ENCODE measurements around the gene HOXB8. TPM values are rescaled to one million over a fixed set of nuclear protein-coding genes. Genes with fewer than 3 reads are reported as not detected.

HOXB8 gene
- total RNA-seq, 1 donor from 2014 or later: not detected

GRCh38 chr17:48609033-48609432 is 6.1 kb downstream of the HOXB8 start:
- H3K27ac ChIP-seq (replicated peaks): no peak overlapping the region
- intact Hi-C loops (cut with micrococcal nuclease): no loop called here
- H3K36me3 ChIP-seq: no peaks in the 10 kb centered on the region
- no peaks in the 10 kb centered on the region for H3K9me3 ChIP-seq (replicated peaks)
- peaks cover 42% of the 10 kb centered on the region for H3K4me1 ChIP-seq
- TF ChIP-seq CTCF (IDR thresholded peaks at IDR 0.05; ENCODE audit: borderline replicate concordance): no peak
- no peak for DNase-seq
- H3K27me3 ChIP-seq (ENCODE audit: low read depth): peaks cover 100% of the 10 kb centered on the region
- H3K4me3 ChIP-seq: no peak overlapping the region

GRCh38 chr17:48608494-48608834 is 6.6 kb downstream of the HOXB8 start:
- intact Hi-C loops (cut with micrococcal nuclease): no loop called here

GRCh38 chr17:48606892-48607614 is 8.0 kb downstream of the HOXB8 start:
- intact Hi-C loops (cut with micrococcal nuclease): no loop called here
- no peaks in the 10 kb centered on the region for H3K36me3 ChIP-seq
- TF ChIP-seq CTCF (IDR thresholded peaks at IDR 0.05; ENCODE audit: borderline replicate concordance): no peak
- no peak for DNase-seq
- no peak overlapping the region for H3K4me3 ChIP-seq
- peaks cover 27% of the 10 kb centered on the region for H3K4me1 ChIP-seq
- no peaks in the 10 kb centered on the region for H3K9me3 ChIP-seq (replicated peaks)
- peaks cover 100% of the 10 kb centered on the region for H3K27me3 ChIP-seq (ENCODE audit: low read depth)
- H3K27ac ChIP-seq (replicated peaks): no peak overlapping the region

More at GRCh38 chr17:48608494-48608834, 6.6 kb downstream of the HOXB8 start:
- no peak for TF ChIP-seq CTCF (IDR thresholded peaks at IDR 0.05; ENCODE audit: borderline replicate concordance)
- H3K27ac ChIP-seq (replicated peaks): no peak overlapping the region
- peaks cover 37% of the 10 kb centered on the region for H3K4me1 ChIP-seq
- H3K4me3 ChIP-seq: no peak overlapping the region
- H3K9me3 ChIP-seq (replicated peaks): no peaks in the 10 kb centered on the region
- H3K36me3 ChIP-seq: no peaks in the 10 kb centered on the region
- peaks cover 100% of the 10 kb centered on the region for H3K27me3 ChIP-seq (ENCODE audit: low read depth)
- DNase-seq: no peak

GRCh38 chr17:48605991-48606891 is 8.9 kb downstream of the HOXB8 start:
- Histone ChIP-seq H3K36me3 (no peaks in the 10 kb centered on the region), H3K4me1 (peaks cover 19% of the 10 kb centered on the region), H3K9me3 (replicated peaks) (no peaks in the 10 kb centered on the region), H3K27me3 (ENCODE audit: low read depth) (peaks cover 100% of the 10 kb centered on the region), H3K27ac (replicated peaks) (no peak overlapping the region), H3K4me3 (no peak overlapping the region)
- no peak for DNase-seq
- no peak for TF ChIP-seq CTCF (IDR thresholded peaks at IDR 0.05; ENCODE audit: borderline replicate concordance)
- intact Hi-C loops (cut with micrococcal nuclease): no loop called here

- Histone ChIP-seq H3K4me1 (peaks cover 12% of the 10 kb centered on the region), H3K9me3 (replicated peaks) (no peaks in the 10 kb centered on the region), H3K27me3 (ENCODE audit: low read depth) (peaks cover 100% of the 10 kb centered on the region), H3K4me3 (no peak overlapping the region), H3K27ac (replicated peaks) (no peak overlapping the region), H3K36me3 (no peaks in the 10 kb centered on the region)
- intact Hi-C loops (cut with micrococcal nuclease): no loop called here
- no peak for TF ChIP-seq CTCF (IDR thresholded peaks at IDR 0.05; ENCODE audit: borderline replicate concordance)
- DNase-seq: no peak
These were observed 9.6 kb downstream of the HOXB8 start for GRCh38 chr17:48605409-48605919.
